GM12878 (cell line): ENCODE measurements around the gene CHRNA9. TPM values are rescaled to one million over a fixed set of nuclear protein-coding genes. Genes with fewer than 3 reads are reported as not detected.
A peak's percentile ranks its signal among the peaks of the same experiment; 100 is the strongest.

Experiments used
- CHD2 ChIP-seq: IDR thresholded peaks from 2 replicates; pipeline ENCODE4 v1.6.1; 2011; ENCODE audit warnings: low read depth, low read length, improper control_type of control experiment, borderline replicate concordance
- FOXK2 ChIP-seq: fragments of 450-650 bp; IDR thresholded peaks from 2 replicates; pipeline ENCODE4 v1.6.1; 2017; ENCODE audit warnings: mild to moderate bottlenecking, moderate library complexity
- LARP7 ChIP-seq: fragments of 450-650 bp; IDR thresholded peaks from 2 replicates; pipeline ENCODE4 v1.6.1; 2017; ENCODE audit warnings: mild to moderate bottlenecking
- MEF2B ChIP-seq: fragments of 450-650 bp; IDR thresholded peaks from 2 replicates; pipeline ENCODE4 v1.6.1; 2018; ENCODE audit warnings: mild to moderate bottlenecking, moderate library complexity; ENCODE audit not compliant: partially characterized antibody, poor library complexity, severe bottlenecking
- MYC ChIP-seq: IDR thresholded peaks from 2 replicates; pipeline ENCODE4 v1.6.1; 2011; ENCODE audit warnings: mild to moderate bottlenecking, low read length, moderate library complexity, inconsistent platforms; ENCODE audit not compliant: insufficient read depth, insufficient replicate concordance, insufficient read length, severe bottlenecking
- RAD21 ChIP-seq: IDR thresholded peaks from 2 replicates; pipeline ENCODE4 v1.6.1; 2011; ENCODE audit warnings: mild to moderate bottlenecking, low read depth, low read length, moderate library complexity; ENCODE audit not compliant: insufficient read depth
- polyA plus RNA-seq, 11 experiments: library from polyadenylated mRNA; depleted of rRNA in 4 of 11; unstranded in 6 of 11; stranded (reverse) in 5 of 11; fragments of >200 nt; fragmentation: Nextera tagmentation in 4 of 11; fragmentation: Illumina TruSeq in 1 of 11; extraction: Ambion mirVana in 4 of 11; extraction: Trizol in 1 of 11; gene quantifications; 1 replicate in 1 of 11; 2 replicates in 10 of 11; pipeline versions ENCODE4 v1.2.1 to v1.2.3, GENCODE V29; 2011 to 2016; ENCODE audit warnings: inconsistent platforms in 2 of 11, missing spikeins in 2 of 11, low read depth in 1 of 11
- total RNA-seq, 4 experiments: library from RNA; depleted of rRNA in 3 of 4; stranded (reverse); fragments of >200 nt in 3 of 4; fragmentation: Illumina TruSeq in 1 of 4; extraction: Trizol in 1 of 4; gene quantifications; 2 replicates each; pipeline versions ENCODE4 v1.2.1 to v1.2.3, GENCODE V29; 2013 to 2021
- TF ChIP-seq, protein P1 (sequence below): IDR thresholded peaks from 2 replicates; pipeline ENCODE4 v1.6.1; 2011; ENCODE audit warnings: borderline replicate concordance, low read depth, mild to moderate bottlenecking, moderate library complexity, mixed read lengths, low read length; ENCODE audit not compliant: insufficient read depth; ENCODE audit errors: extremely low read length
- TF ChIP-seq, protein P2 (sequence below): fragments of 450-650 bp; IDR thresholded peaks from 2 replicates; pipeline ENCODE4 v1.6.1; 2017; ENCODE audit warnings: mild to moderate bottlenecking, moderate library complexity

CHRNA9 gene
- total and polyA plus RNA-seq, 10 of the 15 experiments (the other 5 are each of a cell fraction or from before 2014, with no cell fraction given) = 0.05 to 0.09 (median 0.08) TPM; not detected in 7

GRCh38 chr4:40309250-40309774 is 25.8 kb upstream of the CHRNA9 start (continued):
- TF ChIP-seq MYC = no peak
- TF ChIP-seq, protein P1, sequence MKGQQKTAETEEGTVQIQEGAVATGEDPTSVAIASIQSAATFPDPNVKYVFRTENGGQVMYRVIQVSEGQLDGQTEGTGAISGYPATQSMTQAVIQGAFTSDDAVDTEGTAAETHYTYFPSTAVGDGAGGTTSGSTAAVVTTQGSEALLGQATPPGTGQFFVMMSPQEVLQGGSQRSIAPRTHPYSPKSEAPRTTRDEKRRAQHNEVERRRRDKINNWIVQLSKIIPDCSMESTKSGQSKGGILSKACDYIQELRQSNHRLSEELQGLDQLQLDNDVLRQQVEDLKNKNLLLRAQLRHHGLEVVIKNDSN = no peak
- no peak for TF ChIP-seq FOXK2
- TF ChIP-seq, protein P2, sequence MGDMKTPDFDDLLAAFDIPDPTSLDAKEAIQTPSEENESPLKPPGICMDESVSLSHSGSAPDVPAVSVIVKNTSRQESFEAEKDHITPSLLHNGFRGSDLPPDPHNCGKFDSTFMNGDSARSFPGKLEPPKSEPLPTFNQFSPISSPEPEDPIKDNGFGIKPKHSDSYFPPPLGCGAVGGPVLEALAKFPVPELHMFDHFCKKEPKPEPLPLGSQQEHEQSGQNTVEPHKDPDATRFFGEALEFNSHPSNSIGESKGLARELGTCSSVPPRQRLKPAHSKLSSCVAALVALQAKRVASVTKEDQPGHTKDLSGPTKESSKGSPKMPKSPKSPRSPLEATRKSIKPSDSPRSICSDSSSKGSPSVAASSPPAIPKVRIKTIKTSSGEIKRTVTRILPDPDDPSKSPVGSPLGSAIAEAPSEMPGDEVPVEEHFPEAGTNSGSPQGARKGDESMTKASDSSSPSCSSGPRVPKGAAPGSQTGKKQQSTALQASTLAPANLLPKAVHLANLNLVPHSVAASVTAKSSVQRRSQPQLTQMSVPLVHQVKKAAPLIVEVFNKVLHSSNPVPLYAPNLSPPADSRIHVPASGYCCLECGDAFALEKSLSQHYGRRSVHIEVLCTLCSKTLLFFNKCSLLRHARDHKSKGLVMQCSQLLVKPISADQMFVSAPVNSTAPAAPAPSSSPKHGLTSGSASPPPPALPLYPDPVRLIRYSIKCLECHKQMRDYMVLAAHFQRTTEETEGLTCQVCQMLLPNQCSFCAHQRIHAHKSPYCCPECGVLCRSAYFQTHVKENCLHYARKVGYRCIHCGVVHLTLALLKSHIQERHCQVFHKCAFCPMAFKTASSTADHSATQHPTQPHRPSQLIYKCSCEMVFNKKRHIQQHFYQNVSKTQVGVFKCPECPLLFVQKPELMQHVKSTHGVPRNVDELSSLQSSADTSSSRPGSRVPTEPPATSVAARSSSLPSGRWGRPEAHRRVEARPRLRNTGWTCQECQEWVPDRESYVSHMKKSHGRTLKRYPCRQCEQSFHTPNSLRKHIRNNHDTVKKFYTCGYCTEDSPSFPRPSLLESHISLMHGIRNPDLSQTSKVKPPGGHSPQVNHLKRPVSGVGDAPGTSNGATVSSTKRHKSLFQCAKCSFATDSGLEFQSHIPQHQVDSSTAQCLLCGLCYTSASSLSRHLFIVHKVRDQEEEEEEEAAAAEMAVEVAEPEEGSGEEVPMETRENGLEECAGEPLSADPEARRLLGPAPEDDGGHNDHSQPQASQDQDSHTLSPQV = 0 out of 2 replicates have a peak, but pooled peaks have one; percentile 56
- peak; percentile 76 for TF ChIP-seq MEF2B
- peak; percentile 83; the same call in 1 of the 2 replicates for TF ChIP-seq LARP7
- peak; percentile 85; the same call in 1 of the 2 replicates for TF ChIP-seq CHD2
- peak; percentile 85 for TF ChIP-seq RAD21
